Stimulated activated CD8-positive, alpha-beta memory T cell treated with anti-CD3 and anti-CD28 coated beads, Interleukin-4, amount 100 ng/mL, for 24 hours (primary cell): Measurements from ENCODE around the gene BAIAP2.
"Not testable (repeated sequence)": the region's sequence is repeated elsewhere in the genome, so short reads cannot be mapped to it uniquely, and the experiment has no call there.

ENCODE experiments used
- DNase-seq: peaks from one replicate; pipeline ENCODE4 v3.0.0-alpha.2; 2020; ENCODE audit warnings: low read depth

BAIAP2 gene

DNA sequence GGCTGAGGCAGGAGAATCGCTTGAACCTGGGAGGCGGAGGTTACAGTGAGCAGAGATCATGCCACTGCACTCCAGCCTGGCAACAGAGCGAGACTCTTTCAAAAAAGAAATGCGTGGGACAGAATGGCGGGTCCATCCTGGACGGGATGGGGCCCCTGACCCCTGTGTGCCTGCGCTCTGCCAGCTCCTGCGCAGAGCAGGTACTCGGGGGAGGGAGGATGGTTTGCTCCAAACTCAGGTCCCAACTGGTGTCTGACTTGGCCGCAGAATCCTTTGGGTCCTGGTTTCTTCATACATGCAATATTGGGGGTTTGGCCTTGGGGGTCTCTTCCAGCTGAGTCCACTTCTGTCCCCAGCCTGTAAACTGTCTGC is 33.0 kb upstream of the BAIAP2 start:
- DNase-seq: no peak

DNA sequence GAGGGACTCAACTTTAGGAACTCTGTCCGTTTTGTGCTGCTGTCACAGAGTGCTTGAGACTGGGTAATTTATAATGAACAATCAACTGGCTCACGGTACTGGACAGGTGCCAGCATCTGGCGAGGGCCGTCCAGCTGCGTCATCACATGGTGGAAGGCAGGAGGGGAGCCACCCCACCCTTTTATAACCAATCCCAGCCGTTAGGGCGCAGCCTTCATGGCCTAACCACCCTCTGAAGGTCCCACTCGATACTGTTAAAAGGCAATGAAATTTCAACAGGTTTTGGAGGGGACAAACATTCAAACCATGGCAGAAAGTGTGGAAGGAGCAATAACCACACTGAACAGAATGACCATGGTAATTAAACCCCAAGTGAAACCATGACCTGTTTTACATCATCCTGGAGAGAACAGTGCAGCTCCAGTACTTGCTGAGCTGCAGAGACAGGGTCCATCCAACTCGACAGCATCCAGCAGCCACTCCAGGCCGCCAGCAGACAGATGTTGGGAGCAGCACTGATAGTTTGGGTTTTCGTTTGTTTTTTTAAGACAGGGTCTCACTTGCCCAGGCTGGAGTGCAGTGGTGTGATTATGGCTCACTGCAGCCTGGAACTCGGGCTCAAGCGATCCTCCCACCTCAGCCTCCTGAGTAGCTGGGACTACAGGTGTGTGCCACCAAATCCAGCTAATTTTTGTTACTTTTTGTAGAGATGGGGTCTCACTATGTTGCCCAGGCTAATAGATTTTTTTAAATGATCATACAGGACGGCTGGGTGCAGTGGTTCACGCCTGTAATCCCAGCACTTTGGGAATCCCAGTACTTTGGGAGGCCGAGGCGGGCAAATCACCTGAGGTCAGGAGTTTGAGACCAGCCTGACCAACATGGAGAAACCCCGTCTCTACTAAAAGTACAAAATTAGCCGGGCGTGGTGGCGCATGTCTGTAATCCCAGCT is 32.3 kb upstream of the BAIAP2 start:
- no peak for DNase-seq

GRCh38 chr17:81003711-81004475 is 31.1 kb upstream of the BAIAP2 start:
- DNase-seq: no peak

DNA sequence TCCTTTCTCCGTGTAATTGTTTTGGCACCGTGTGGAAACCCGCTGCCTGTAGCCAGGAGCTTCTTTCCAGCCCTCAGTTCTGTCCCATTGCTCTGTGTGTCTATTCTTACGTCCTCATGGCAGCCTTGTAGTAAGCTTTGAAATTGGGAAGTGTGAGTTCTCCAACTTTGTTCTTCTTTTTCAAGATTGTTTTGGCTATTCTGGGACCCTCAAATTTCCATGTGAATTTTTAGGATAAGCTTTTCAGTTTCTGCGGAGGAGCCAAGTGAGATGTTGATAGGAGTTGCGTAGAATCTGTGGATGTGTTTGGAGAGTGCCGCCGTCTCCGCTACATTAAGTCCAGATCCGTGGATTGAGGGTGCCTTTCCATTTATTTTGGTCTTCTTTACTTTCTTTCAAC is 28.1 kb upstream of the BAIAP2 start:
- DNase-seq: no peak

GRCh38 chr17:81008140-81008539 is 26.8 kb upstream of the BAIAP2 start:
- DNase-seq: no peak

- no peak for DNase-seq
Observed at GRCh38 chr17:81009136-81009535, 25.8 kb upstream of the BAIAP2 start.

GRCh38 chr17:81010935-81011334 is 24.0 kb upstream of the BAIAP2 start:
- DNase-seq: no peak

DNA sequence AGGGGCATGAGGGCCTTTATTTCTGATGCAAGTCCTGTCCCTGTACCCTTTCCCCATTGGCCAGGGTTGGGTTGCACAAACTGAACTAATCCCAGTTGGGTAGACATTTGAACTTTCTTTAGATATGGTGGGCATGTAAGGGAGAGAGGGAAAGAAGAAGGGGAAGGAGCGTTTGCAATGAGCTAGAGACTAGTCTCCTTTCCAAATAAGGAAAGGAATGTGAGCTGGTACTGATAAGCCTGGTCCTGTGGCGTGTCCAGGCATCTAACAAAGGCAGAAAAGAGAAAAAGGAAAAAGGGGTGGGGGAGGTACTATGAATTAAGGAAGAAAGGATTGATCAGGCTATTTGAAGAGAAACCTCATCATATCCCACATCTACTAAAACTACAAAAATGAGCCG is 23.0 kb upstream of the BAIAP2 start:
- DNase-seq: no peak

DNA sequence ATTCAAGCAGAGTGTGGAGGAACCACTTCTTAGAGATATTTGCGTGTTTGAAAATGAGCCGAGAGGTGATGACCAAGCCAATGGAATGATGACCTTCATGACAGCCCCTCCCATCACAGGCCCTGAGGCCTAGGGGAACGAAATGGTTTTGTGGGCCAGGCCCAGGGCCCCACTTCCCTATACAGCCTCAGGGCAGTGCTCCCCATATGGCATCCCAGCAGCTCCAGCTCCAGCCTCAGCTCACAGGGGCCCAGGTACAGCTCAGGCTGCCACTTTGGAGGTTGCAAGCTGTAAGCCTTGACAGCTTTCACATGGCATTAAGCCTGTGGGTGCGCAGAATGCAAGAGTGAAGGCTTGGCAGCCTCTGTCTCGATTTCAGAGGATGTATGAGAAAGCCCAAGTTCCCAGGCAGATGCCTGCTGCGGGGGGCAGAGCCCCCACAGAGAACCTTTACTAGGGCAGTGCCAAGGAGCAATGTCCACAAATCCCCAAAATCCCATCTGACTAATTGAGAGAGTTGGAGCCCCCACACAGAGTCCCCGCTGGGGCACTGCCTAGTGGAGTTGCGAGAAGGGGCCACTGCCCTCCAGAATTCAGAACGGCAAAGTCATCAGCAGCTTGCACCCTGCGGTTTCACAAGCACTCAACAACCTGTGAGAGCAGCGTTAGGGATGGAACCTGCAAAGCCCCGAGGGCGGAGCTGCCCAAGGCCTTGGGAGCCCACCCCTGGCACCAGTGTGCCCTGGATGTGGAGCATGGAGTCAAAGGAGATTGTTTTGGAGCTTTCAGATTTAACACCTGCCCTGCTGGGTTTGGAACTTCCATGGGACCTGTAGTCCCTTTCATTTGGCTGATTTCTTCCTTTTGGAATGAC is 22.1 kb upstream of the BAIAP2 start:
- DNase-seq: no peak

DNA sequence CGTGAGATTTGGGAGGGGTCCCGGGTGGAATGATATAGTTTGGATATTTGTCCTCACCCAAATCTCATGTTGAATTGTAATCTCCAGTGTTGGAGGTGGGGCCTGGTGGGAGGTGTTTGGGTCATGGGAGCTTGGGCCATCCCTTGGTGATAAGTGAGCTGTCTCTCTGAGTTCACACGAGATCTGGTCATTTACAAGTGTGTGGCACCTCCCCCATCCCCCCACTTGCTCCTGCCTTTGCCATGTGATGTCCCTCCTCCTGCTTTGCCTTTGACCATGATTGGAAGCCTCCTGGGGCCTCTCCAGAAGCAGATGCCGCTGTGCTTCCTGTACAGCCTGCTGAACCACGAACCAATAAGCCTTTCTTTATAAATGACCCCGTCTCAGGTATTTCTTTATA is 21.3 kb upstream of the BAIAP2 start:
- no peak for DNase-seq

DNA sequence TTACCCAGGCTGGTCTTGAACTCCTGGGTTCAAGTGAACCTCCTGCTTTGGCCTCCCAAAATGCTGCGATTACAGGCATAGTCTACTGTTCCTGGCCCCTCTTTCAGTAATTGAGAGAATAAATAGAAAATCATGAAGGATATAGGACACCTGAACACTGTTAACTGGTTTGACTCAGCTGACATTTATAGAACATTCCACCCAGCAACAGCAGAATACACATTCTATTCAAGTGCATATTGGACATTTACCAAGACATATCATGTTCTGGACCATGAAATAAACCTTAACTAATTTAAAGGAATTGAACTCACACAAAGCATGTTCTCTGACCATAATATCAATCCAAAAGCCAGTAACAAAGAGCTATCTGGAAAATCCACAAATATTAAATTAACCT is 19.8 kb upstream of the BAIAP2 start:
- no peak for DNase-seq

- DNase-seq: no peak
Observed at GRCh38 chr17:81016575-81016974, 18.4 kb upstream of the BAIAP2 start.

GRCh38 chr17:81017330-81017729 is 17.6 kb upstream of the BAIAP2 start:
- DNase-seq: not testable (repeated sequence)

DNA sequence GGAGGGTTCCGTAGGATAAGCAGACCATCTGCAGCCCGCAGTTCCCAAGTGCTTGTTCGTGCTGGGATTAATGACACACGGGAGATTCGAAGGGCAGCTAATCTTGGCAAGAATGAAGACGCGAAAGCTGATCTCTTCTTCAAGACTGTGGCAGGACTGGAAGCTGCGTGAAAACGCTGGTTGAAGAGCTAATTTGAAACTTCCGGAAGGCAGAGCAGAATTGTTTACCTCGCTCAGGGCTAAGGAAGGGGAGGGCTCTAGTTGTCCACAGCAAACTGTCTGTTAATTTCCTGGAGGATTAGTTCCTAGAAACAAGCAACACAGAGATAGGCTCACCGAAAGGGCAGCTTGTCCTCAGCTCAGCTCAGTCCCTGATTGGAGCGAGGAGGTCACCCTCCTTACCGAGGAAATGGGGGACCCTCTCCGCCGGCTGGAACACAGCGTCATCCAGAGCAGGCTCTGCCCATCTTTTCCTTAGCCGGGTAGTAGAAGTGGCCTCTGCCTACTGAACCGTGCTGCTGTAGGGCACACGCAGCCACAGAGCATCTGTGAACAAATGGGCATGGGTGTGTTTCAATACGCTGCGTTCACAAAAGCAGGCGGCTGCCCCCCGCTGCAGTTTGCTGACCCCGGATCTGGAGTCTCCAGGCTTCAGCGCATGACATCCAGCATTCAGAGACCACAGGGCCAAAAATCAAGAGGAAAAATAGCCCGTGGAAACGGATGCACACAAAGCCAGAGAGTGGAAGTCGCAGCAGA is 16.7 kb upstream of the BAIAP2 start:
- DNase-seq: no peak

- no peak for DNase-seq
Observed at GRCh38 chr17:81019563-81020442, 15.1 kb upstream of the BAIAP2 start.

- DNase-seq: no peak
Observed at GRCh38 chr17:81020443-81020766, 14.5 kb upstream of the BAIAP2 start.

- no peak for DNase-seq
Observed at GRCh38 chr17:81020767-81021497, 14.0 kb upstream of the BAIAP2 start.

GRCh38 chr17:81021531-81022343 is 13.2 kb upstream of the BAIAP2 start:
- no peak for DNase-seq

GRCh38 chr17:81022344-81022676 is 12.6 kb upstream of the BAIAP2 start:
- no peak for DNase-seq
